SU-DHL-6 (cell line): Measurements from ENCODE around the gene NIPAL4.

Experiments used
- EZH2phosphoT487 ChIP-seq: fragments of 200-600 bp; sonication (generic), shearing (Covaris generic); conservative IDR thresholded peaks from 2 replicates; pipeline ENCODE4 v1.6.1; 2018; ENCODE audit warnings: mild to moderate bottlenecking, antibody characterized with exemption, low read length, moderate library complexity, mixed read lengths
- TF ChIP-seq, protein P1 (sequence below): fragments of 200-600 bp; sonication (generic); IDR thresholded peaks from one replicate; pipeline ENCODE4 v1.5.1; 2017; ENCODE audit warnings: antibody characterized with exemption, mild to moderate bottlenecking, low read length, moderate library complexity; ENCODE audit not compliant: insufficient read depth, poor library complexity, severe bottlenecking

DNA sequence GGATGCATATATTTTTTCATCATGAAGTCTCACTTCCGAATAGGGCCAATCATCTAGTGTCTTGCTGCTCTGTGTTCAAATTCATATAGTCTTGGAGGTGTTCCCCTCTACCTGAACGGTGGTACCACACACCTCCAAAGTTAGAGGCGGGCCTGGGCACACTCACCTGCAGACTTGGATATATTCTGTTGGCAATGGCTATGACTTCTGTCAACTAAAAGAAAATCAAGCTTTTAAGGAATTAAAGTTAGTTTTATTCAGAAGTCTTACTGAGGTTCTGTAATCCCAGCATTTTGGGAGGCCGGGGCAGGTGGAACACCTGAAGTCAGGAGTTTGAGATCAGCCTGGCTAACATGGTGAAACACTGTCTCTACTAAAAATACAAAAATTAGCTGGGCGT, 2.6 kb upstream of the NIPAL4 start:
- TF ChIP-seq, protein P1, sequence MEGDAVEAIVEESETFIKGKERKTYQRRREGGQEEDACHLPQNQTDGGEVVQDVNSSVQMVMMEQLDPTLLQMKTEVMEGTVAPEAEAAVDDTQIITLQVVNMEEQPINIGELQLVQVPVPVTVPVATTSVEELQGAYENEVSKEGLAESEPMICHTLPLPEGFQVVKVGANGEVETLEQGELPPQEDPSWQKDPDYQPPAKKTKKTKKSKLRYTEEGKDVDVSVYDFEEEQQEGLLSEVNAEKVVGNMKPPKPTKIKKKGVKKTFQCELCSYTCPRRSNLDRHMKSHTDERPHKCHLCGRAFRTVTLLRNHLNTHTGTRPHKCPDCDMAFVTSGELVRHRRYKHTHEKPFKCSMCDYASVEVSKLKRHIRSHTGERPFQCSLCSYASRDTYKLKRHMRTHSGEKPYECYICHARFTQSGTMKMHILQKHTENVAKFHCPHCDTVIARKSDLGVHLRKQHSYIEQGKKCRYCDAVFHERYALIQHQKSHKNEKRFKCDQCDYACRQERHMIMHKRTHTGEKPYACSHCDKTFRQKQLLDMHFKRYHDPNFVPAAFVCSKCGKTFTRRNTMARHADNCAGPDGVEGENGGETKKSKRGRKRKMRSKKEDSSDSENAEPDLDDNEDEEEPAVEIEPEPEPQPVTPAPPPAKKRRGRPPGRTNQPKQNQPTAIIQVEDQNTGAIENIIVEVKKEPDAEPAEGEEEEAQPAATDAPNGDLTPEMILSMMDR = no peak
- no peak for TF ChIP-seq EZH2phosphoT487
